Measurements from ENCODE around the gene ACVR1. TPM values are rescaled to one million over a fixed set of nuclear protein-coding genes. Genes with fewer than 3 reads are reported as not detected.

ACVR1 gene
- total RNA-seq, 1 donor from 2014 or later: 36.3 TPM

GRCh38 chr2:157777427-157777826 lies 98.7 kb downstream of the ACVR1 start:
- H3K27ac Mint-ChIP-seq (ENCODE audit: unreplicated experiment): no peak overlapping the region
- no peak overlapping the region for H3K4me3 Mint-ChIP-seq (ENCODE audit: unreplicated experiment)
- no peaks in the 10 kb centered on the region for H3K9me3 Mint-ChIP-seq (ENCODE audit: unreplicated experiment)
- peak; percentile 35 for DNase-seq
- H3K36me3 Mint-ChIP-seq (ENCODE audit: unreplicated experiment): peaks cover 3% of the 10 kb centered on the region
- H3K4me1 Mint-ChIP-seq (ENCODE audit: low read depth, unreplicated experiment): peaks cover 10% of the 10 kb centered on the region
- TF ChIP-seq, protein P1, sequence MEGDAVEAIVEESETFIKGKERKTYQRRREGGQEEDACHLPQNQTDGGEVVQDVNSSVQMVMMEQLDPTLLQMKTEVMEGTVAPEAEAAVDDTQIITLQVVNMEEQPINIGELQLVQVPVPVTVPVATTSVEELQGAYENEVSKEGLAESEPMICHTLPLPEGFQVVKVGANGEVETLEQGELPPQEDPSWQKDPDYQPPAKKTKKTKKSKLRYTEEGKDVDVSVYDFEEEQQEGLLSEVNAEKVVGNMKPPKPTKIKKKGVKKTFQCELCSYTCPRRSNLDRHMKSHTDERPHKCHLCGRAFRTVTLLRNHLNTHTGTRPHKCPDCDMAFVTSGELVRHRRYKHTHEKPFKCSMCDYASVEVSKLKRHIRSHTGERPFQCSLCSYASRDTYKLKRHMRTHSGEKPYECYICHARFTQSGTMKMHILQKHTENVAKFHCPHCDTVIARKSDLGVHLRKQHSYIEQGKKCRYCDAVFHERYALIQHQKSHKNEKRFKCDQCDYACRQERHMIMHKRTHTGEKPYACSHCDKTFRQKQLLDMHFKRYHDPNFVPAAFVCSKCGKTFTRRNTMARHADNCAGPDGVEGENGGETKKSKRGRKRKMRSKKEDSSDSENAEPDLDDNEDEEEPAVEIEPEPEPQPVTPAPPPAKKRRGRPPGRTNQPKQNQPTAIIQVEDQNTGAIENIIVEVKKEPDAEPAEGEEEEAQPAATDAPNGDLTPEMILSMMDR (IDR thresholded peaks at IDR 0.05; ENCODE audit: partially characterized antibody, unreplicated experiment): peak; percentile 62
- no peaks in the 10 kb centered on the region for H3K27me3 Mint-ChIP-seq (ENCODE audit: unreplicated experiment)

- H3K36me3 Mint-ChIP-seq (ENCODE audit: unreplicated experiment): peaks cover 3% of the 10 kb centered on the region
- no peaks in the 10 kb centered on the region for H3K4me1 Mint-ChIP-seq (ENCODE audit: low read depth, unreplicated experiment)
- H3K4me3 Mint-ChIP-seq (ENCODE audit: unreplicated experiment): no peak overlapping the region
- TF ChIP-seq, protein P1 (IDR thresholded peaks at IDR 0.05; ENCODE audit: partially characterized antibody, unreplicated experiment): no peak
- no peak for DNase-seq
- no peaks in the 10 kb centered on the region for H3K9me3 Mint-ChIP-seq (ENCODE audit: unreplicated experiment)
- H3K27me3 Mint-ChIP-seq (ENCODE audit: unreplicated experiment): no peaks in the 10 kb centered on the region
- H3K27ac Mint-ChIP-seq (ENCODE audit: unreplicated experiment): no peak overlapping the region
These were observed 104.9 kb downstream of the ACVR1 start for GRCh38 chr2:157771234-157771633.

- Mint-ChIP-seq H3K4me3 (ENCODE audit: unreplicated experiment) (no peak overlapping the region), H3K27ac (ENCODE audit: unreplicated experiment) (no peak overlapping the region), H3K36me3 (ENCODE audit: unreplicated experiment) (peaks cover 3% of the 10 kb centered on the region), H3K4me1 (ENCODE audit: low read depth, unreplicated experiment) (no peaks in the 10 kb centered on the region), H3K9me3 (ENCODE audit: unreplicated experiment) (no peaks in the 10 kb centered on the region), H3K27me3 (ENCODE audit: unreplicated experiment) (no peaks in the 10 kb centered on the region)
- DNase-seq: no peak
- TF ChIP-seq, protein P1 (IDR thresholded peaks at IDR 0.05; ENCODE audit: partially characterized antibody, unreplicated experiment): no peak
These were observed 106.3 kb downstream of the ACVR1 start for GRCh38 chr2:157769856-157770255.

GRCh38 chr2:157764386-157764785 lies 111.7 kb downstream of the ACVR1 start:
- Mint-ChIP-seq H3K4me3 (ENCODE audit: unreplicated experiment) (no peak overlapping the region), H3K27ac (ENCODE audit: unreplicated experiment) (no peak overlapping the region), H3K36me3 (ENCODE audit: unreplicated experiment) (no peaks in the 10 kb centered on the region), H3K27me3 (ENCODE audit: unreplicated experiment) (no peaks in the 10 kb centered on the region), H3K9me3 (ENCODE audit: unreplicated experiment) (no peaks in the 10 kb centered on the region), H3K4me1 (ENCODE audit: low read depth, unreplicated experiment) (no peaks in the 10 kb centered on the region)
- TF ChIP-seq, protein P1 (IDR thresholded peaks at IDR 0.05; ENCODE audit: partially characterized antibody, unreplicated experiment): no peak
- no peak for DNase-seq

GRCh38 chr2:157761520-157761919 lies 114.6 kb downstream of the ACVR1 start:
- no peaks in the 10 kb centered on the region for H3K27me3 Mint-ChIP-seq (ENCODE audit: unreplicated experiment)
- TF ChIP-seq, protein P1 (IDR thresholded peaks at IDR 0.05; ENCODE audit: partially characterized antibody, unreplicated experiment): no peak
- H3K4me3 Mint-ChIP-seq (ENCODE audit: unreplicated experiment): no peak overlapping the region
- H3K9me3 Mint-ChIP-seq (ENCODE audit: unreplicated experiment): no peaks in the 10 kb centered on the region
- no peak for DNase-seq
- H3K27ac Mint-ChIP-seq (ENCODE audit: unreplicated experiment): no peak overlapping the region
- no peaks in the 10 kb centered on the region for H3K4me1 Mint-ChIP-seq (ENCODE audit: low read depth, unreplicated experiment)
- peaks cover 11% of the 10 kb centered on the region for H3K36me3 Mint-ChIP-seq (ENCODE audit: unreplicated experiment)

Measured in glutamatergic neuron (in vitro differentiated cells).